Dedifferentiated amniotic fluid mesenchymal stem cell (primary cell): Measurements from ENCODE around the gene ZNF358.

Experiments used
- DNase-seq: peaks from one replicate; pipeline ENCODE4 v3.0.0-alpha.2; 2016; ENCODE audit errors: extremely low spot score

ZNF358 gene

DNA sequence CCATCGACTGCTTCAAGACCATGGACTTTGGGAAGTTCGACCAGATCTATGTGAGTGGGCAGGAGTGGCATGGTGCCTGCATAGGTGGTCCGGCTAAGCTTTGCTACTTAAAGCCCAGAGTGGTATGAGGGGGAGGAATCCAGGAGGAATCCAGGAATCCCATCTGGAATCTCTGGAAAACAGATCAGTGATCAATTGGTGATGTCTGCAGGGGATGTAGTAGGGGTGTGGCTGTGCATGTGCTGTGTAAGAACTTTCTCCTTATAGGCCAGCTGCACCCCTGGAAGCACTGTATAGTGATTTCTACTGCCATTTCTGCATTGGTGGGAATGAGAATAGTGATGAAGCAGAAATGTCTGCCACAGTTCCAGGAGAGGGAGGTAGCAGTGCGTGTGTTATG is 43.2 kb downstream of the ZNF358 start:
- DNase-seq: no peak

DNA sequence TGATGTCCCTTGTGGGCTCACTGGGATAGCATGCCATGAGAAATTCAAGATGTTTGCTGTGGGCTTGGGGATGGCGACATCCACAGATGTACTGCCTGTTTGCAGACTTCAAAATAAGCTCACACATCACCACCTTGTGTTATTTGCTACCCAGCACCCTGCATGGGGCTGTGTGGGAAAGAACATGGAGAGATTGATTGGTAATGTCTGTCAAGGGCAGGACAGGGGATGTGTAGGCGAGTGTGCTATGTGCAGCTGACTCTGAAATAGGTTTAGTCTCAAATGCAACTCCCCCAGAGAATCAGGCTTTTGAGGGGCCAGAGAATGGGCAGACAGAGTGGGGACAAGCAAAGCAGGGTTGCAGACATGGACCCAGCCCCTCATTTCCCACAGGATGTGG is 44.4 kb downstream of the ZNF358 start:
- DNase-seq: no peak

- no peak for DNase-seq
Measured at GRCh38 chr19:7561325-7561724, 45.4 kb downstream of the ZNF358 start.

DNA sequence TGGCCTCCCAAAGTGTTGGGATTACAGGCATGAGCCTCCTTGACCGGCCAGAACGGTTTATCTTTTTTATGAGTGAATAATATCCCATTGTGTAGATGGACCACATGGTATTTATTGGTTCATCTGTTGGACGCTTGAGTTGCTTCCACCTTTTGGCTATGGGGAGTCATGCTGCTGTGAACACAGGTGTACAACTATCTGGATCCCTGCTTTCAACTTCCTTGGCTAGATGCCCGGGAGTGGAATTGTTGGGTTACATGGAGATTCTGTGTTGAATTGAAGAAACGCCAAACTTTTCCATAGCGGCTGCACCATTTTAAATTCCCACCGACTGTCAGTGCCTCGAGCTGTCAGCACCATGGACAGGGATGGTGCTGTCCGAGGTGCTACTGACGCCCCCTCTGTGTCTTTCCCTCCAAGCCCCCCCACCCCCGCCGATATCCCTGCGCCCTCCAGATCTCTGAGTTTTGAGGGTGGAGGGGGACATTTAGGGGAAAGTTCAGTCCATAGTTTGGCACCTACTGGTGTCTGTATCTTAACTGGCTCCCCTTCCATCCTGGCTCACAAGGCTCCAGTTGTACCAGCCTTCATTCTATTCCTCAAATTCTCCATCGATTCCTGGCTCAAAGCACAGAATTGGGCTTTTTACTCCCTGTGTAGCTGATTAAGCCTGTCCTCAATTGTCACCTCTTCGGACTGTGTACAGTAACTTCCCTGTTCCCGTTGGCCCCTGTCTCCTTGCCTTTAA is 46.9 kb downstream of the ZNF358 start:
- no peak for DNase-seq

- DNase-seq: no peak
Measured at GRCh38 chr19:7564866-7565265, 49.0 kb downstream of the ZNF358 start.

- no peak for DNase-seq
Measured at GRCh38 chr19:7565332-7565731, 49.4 kb downstream of the ZNF358 start.
